ENCODE measurements around the gene SLC6A18.

GRCh38 chr5:1204693-1205242 is 20.4 kb upstream of the SLC6A18 start:
- TF ChIP-seq NR2C2 (CRISPR knock-in tag; IDR thresholded peaks at IDR 0.05; ENCODE audit: borderline replicate concordance) = no peak
- no peak for TF ChIP-seq TRIM24 (CRISPR knock-in tag; IDR thresholded peaks at IDR 0.05)
- TF ChIP-seq POLR2AphosphoS5 (IDR thresholded peaks at IDR 0.05; ENCODE audit: low read depth, low read length) = no peak
- TF ChIP-seq ZNF543 (CRISPR knock-in tag; IDR thresholded peaks at IDR 0.05) = no peak
- TF ChIP-seq ZNF335 (CRISPR knock-in tag; IDR thresholded peaks at IDR 0.05) = no peak
- no peak for TF ChIP-seq GTF2F1 (IDR thresholded peaks at IDR 0.05; ENCODE audit: low read length)

Measured in HepG2 (cell line).